K562 (cell line): Measurements from ENCODE around the gene RETREG1. TPM values are rescaled to one million over a fixed set of nuclear protein-coding genes. Genes with fewer than 3 reads are reported as not detected.

ENCODE experiments used
- ATAC-seq: fragments of 200-7000 bp; cut with Tn5 transposase; 3 replicates; pipeline ENCODE4 v1.9.1; 2020; ENCODE audit warnings: moderate library complexity
- BruUV-seq: library from RNA; stranded (reverse); fragments of 400-500 nt; replicated peaks from 2 replicates; lab custom pipeline; 2021; lab: Mats Ljungman, UMichigan
- CTCF ChIA-PET: fragments of 300-600 bp; formaldehyde crosslinking; extraction: SDS; loops from one replicate; lab custom pipeline; 2021; ENCODE audit warnings: low intra/inter-chr PET ratio; lab: Yijun Ruan, JAX
- POLR2A ChIA-PET: fragments of 300-600, 350-650 bp; sonication (Branson Sonifier 250); formaldehyde crosslinking; extraction: SDS; loops from one replicate; lab custom pipeline; 2021; ENCODE audit warnings: antibody characterized with exemption, inconsistent platforms; lab: Yijun Ruan, JAX
- DNase-seq, 4 experiments: peaks; one replicate each; pipeline versions ENCODE4 v3.0.0 to v3.0.0-alpha.2; 2011 to 2018; ENCODE audit warnings: low spot score in 3 of 4, mixed read lengths in 3 of 4; ENCODE audit errors: extremely low read depth in 1 of 4
- FAIRE-seq: peaks from 2 replicates; lab custom pipeline; 2011; peaks lifted over from hg19 to GRCh38; lab: Jason Lieb, UNC
- H2AFZ ChIP-seq: 2 replicates; pipeline ENCODE4 v1.6.0; 2011; ENCODE audit warnings: low read depth, low read length, control low read depth, inconsistent platforms
- H3K27ac ChIP-seq: fragments of 200-600 bp; 3 replicates; pipeline ENCODE4 v1.8.0; 2011; ENCODE audit warnings: low read depth, mild to moderate bottlenecking, control low read depth, inconsistent platforms, low read length, moderate library complexity, mixed read lengths; ENCODE audit errors: extremely low read depth
- H3K27me3 ChIP-seq, 2 experiments: fragments of 300-600 bp in 1 of 2; 2 replicates in 1 of 2; 3 replicates in 1 of 2; pipeline versions ENCODE4 v1.6.0 to v1.8.0; 2011; ENCODE audit warnings: inconsistent platforms in 2 of 2, low read length in 2 of 2, mild to moderate bottlenecking in 1 of 2, mixed read lengths in 1 of 2, moderate library complexity in 1 of 2; ENCODE audit not compliant: control insufficient read depth in 2 of 2, insufficient read depth in 2 of 2
- H3K36me3 ChIP-seq: fragments of 300-600 bp; 3 replicates; pipeline ENCODE4 v1.8.0; 2011; ENCODE audit warnings: mild to moderate bottlenecking, low read length, inconsistent platforms; ENCODE audit not compliant: control insufficient read depth, insufficient read depth
- H3K4me1 ChIP-seq, 2 experiments: fragments of 200-600 bp in 1 of 2; replicated peaks in 1 of 2; 2 replicates in 1 of 2; 3 replicates in 1 of 2; pipeline versions ENCODE4 v1.5.1 to v1.8.0; 2011; ENCODE audit warnings: inconsistent platforms in 2 of 2, low read length in 2 of 2, mild to moderate bottlenecking in 1 of 2, mixed read lengths in 1 of 2, moderate library complexity in 1 of 2; ENCODE audit not compliant: control insufficient read depth in 2 of 2, insufficient read depth in 2 of 2
- H3K4me2 ChIP-seq: 2 replicates; pipeline ENCODE4 v1.6.1; 2011; ENCODE audit warnings: low read length, control low read depth, inconsistent platforms, mixed read lengths; ENCODE audit not compliant: insufficient read depth
- H3K4me3 ChIP-seq: fragments of 200-600 bp; sonication (generic), shearing (Covaris generic); 2 replicates; pipeline ENCODE4 v1.5.1; 2016; ENCODE audit warnings: control low read depth, inconsistent platforms
- H3K79me2 ChIP-seq: fragments of 200-600 bp; 3 replicates; pipeline ENCODE4 v1.8.0; 2011; ENCODE audit warnings: low read length, inconsistent platforms; ENCODE audit not compliant: control insufficient read depth, insufficient read depth
- H3K9ac ChIP-seq, 2 experiments: 2 replicates each; pipeline versions ENCODE4 v1.6.0 to v1.6.1; 2011; ENCODE audit warnings: low read depth in 2 of 2, low read length in 2 of 2, control low read depth in 1 of 2, inconsistent platforms in 1 of 2, mild to moderate bottlenecking in 1 of 2, mixed read lengths in 1 of 2; ENCODE audit not compliant: insufficient read depth in 1 of 2
- H3K9me1 ChIP-seq: one replicate; pipeline ENCODE4 v1.6.0; 2011; ENCODE audit warnings: inconsistent platforms, mild to moderate bottlenecking, low read length, moderate library complexity; ENCODE audit not compliant: control insufficient read depth, insufficient read depth
- H3K9me3 ChIP-seq: replicated peaks from 2 replicates; pipeline ENCODE4 v1.5.1; 2011; ENCODE audit warnings: low read depth, low read length, inconsistent platforms; ENCODE audit not compliant: control insufficient read depth, insufficient read depth
- H4K20me1 ChIP-seq: replicated peaks from 2 replicates; pipeline ENCODE4 v1.6.1; 2011; ENCODE audit warnings: low read length, inconsistent platforms, mixed read lengths; ENCODE audit not compliant: control insufficient read depth, insufficient read depth
- PCBP2 ChIP-seq: fragments of 200-400 bp; formaldehyde crosslinking; IDR thresholded peaks from 2 replicates; pipeline ENCODE4 v1.6.1; 2018; ENCODE audit warnings: low read length, low read depth, mild to moderate bottlenecking, moderate library complexity; ENCODE audit not compliant: poor library complexity, severe bottlenecking
- USF2 ChIP-seq: sonication (generic); formaldehyde crosslinking; IDR thresholded peaks from 2 replicates; pipeline ENCODE4 v1.5.0; 2020; ENCODE audit warnings: missing genetic modification reagents
- WGBS: fragments of 100-300 bp; shearing (Covaris generic); methylation state at CpG from one replicate; pipeline ENCODE4 v1.1.6; 2016; ENCODE audit warnings: low coverage, mixed read lengths; ENCODE audit not compliant: insufficient coverage; ENCODE audit errors: missing lambda C conversion rate; 5-methylcytosine and 5-hydroxymethylcytosine counted together
- in situ Hi-C: fragments of 300-500 bp; cut with MboI; formaldehyde crosslinking; loops from 4 replicates; pipeline ENCODE4 v1.15.0; 2018; ENCODE audit warnings: inconsistent platforms, mixed read lengths
- intact Hi-C: fragments of 100-400 bp; cut with micrococcal nuclease; formaldehyde crosslinking; loops from 2 replicates; pipeline ENCODE4 v1.14.2; 2022
- polyA plus RNA-seq, 8 experiments: library from polyadenylated mRNA; depleted of rRNA in 4 of 8; stranded (reverse) in 5 of 8; unstranded in 3 of 8; fragments of >200 nt; fragmentation: Nextera tagmentation in 2 of 8; fragmentation: Illumina TruSeq in 1 of 8; extraction: Ambion mirVana in 2 of 8; extraction: Trizol in 1 of 8; gene quantifications; 2 replicates each; pipeline versions ENCODE4 v1.2.1 to v1.2.3, GENCODE V29; 2011 to 2014; ENCODE audit warnings: inconsistent platforms in 1 of 8, missing spikeins in 1 of 8
- total RNA-seq, 7 experiments: library from RNA; depleted of rRNA in 6 of 7; stranded (reverse); fragments of >200 nt in 6 of 7; fragmentation: Illumina TruSeq in 2 of 7; extraction: Trizol in 2 of 7; gene quantifications; 2 replicates each; pipeline versions ENCODE4 v1.2.1 to v1.2.3, GENCODE V29; 2011 to 2021; ENCODE audit warnings: low replicate concordance in 1 of 7

Gene RETREG1
- total and polyA plus RNA-seq, 9 of the 15 experiments (the other 6 are each of a cell fraction or from before 2014, with no cell fraction given), result 0.01 to 0.20 (median 0.08) TPM; not detected in 5

- ATAC-seq (no peak), FAIRE-seq (no peak), DNase-seq (no peak)
- no TSS peak for BruUV-seq
- ChIA-PET POLR2A (no interaction called here), CTCF (no interaction called here)
- Histone ChIP-seq H3K79me2 (no peaks in the 10 kb centered on the region), H4K20me1 (no peaks in the 10 kb centered on the region), H3K4me1 (no peaks in the 10 kb centered on the region), H2AFZ (no peak overlapping the region), H3K4me2 (no peak overlapping the region), H3K27ac (no peak overlapping the region), H3K4me3 (no peak overlapping the region), H3K9me1 (no peaks in the 10 kb centered on the region), H3K36me3 (no peaks in the 10 kb centered on the region), H3K9me3 (no peaks in the 10 kb centered on the region), H3K27me3 (peaks cover 4 to 7% of the 10 kb centered on the region in 2 experiments; a peak in 2 of 5 replicates), H3K9ac (no peak overlapping the region)
- intact Hi-C loops (no loop called here), in situ Hi-C loops (no loop called here)
- WGBS, result 0% methylated on average over 1 of the region's 1 CpG
- no peak for TF ChIP-seq PCBP2
Observed at GRCh38 chr5:16559702-16560101, 57.1 kb downstream of the RETREG1 start.

GRCh38 chr5:16558984-16559629 is 57.7 kb downstream of the RETREG1 start:
- POLR2A ChIA-PET, result interaction anchor here (0.6 kb wide), 1 partner anchor 210 kb away, joined by 3 read pairs; no protein-coding TSS in a partner anchor
- BruUV-seq, result no TSS peak
- DNase-seq, result no peak
- Histone ChIP-seq H3K4me1 (no peaks in the 10 kb centered on the region), H3K79me2 (no peaks in the 10 kb centered on the region), H3K36me3 (no peaks in the 10 kb centered on the region), H3K9ac (no peak overlapping the region), H3K4me3 (no peak overlapping the region), H3K27me3 (peaks cover 4 to 7% of the 10 kb centered on the region in 2 experiments; a peak in 2 of 5 replicates), H3K9me3 (no peaks in the 10 kb centered on the region), H3K9me1 (no peaks in the 10 kb centered on the region), H3K27ac (no peak overlapping the region), H2AFZ (no peak overlapping the region), H3K4me2 (no peak overlapping the region), H4K20me1 (no peaks in the 10 kb centered on the region)
- no peak for ATAC-seq
- intact Hi-C loops, result no loop called here
- in situ Hi-C loops, result no loop called here
- CTCF ChIA-PET, result no interaction called here
- FAIRE-seq, result no peak
- WGBS, result 2% methylated on average over 5 of the region's 5 CpGs
- no peak for TF ChIP-seq USF2 (CRISPR knock-in tag)
